Measurements from ENCODE around the gene LRRC32.
A peak's percentile ranks its signal among the peaks of the same experiment; 100 is the strongest.

Gene LRRC32

DNA sequence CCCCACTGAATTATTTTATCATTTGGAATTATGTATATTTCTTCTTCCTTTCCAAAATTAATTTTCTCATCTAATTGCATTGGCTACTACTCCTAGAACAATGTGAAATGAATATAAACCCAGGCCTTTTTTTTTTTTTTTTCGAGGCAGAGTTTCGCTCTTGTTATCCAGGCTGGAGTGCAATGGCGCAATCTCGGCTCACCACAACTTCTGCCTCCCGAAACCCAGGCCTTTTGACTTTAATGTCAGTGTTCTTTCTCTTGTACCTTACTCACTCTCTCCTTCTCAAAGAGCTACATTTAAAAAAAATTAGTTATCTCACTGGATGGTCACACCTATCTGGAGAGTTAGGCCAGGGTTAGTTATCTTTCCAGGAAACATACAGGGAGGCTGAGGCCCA is 35.3 kb upstream of the LRRC32 start:
- Mint-ChIP-seq H3K27me3 (peaks cover 13 to 38% of the 10 kb centered on the region in 2 donors), H3K36me3 (ENCODE audit: insufficient read depth) (no peaks in the 10 kb centered on the region), H3K9me3 (no peaks in the 10 kb centered on the region), H3K4me1 (ENCODE audit: low read depth in 2 of 2) (no peaks in the 10 kb centered on the region), H3K27ac (no peak overlapping the region), H3K4me3 (no peak overlapping the region)
- DNase-seq: no peak
- ATAC-seq (replicated peaks): no peak

GRCh38 chr11:76704171-76704948 is 33.8 kb upstream of the LRRC32 start:
- DNase-seq: no peak
- Mint-ChIP-seq H3K9me3 (no peaks in the 10 kb centered on the region), H3K36me3 (ENCODE audit: insufficient read depth) (no peaks in the 10 kb centered on the region), H3K27me3 (peaks cover 16 to 46% of the 10 kb centered on the region in 2 donors), H3K4me3 (no peak overlapping the region), H3K27ac (peak overlapping the region in 1 of 2 donors; percentile 4), H3K4me1 (ENCODE audit: low read depth in 2 of 2) (no peaks in the 10 kb centered on the region)
- no peak for ATAC-seq (replicated peaks)

DNA sequence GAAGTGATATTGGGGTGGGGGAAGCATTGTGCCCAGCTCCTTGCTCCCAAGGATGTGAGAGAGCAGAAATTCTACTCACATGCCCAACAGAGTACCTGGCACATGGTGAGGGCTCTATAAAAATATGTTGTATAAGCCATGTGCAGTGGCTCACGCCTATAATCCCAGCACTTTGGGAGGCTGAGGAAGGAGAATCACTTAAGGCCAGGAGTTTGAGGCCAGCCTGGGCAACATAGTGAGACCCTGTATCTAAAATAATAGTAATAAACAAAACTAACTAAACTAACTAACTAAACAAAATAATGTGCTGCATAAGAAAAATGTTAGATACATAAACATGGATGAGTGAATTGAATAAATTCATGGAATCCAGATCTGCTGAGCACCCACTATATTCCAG is 33.2 kb upstream of the LRRC32 start:
- H3K27me3 Mint-ChIP-seq: peaks cover 16 to 51% of the 10 kb centered on the region in 2 donors
- no peak for ATAC-seq (replicated peaks)
- H3K36me3 Mint-ChIP-seq (ENCODE audit: insufficient read depth): no peaks in the 10 kb centered on the region
- H3K9me3 Mint-ChIP-seq: no peaks in the 10 kb centered on the region
- DNase-seq: no peak
- H3K4me3 Mint-ChIP-seq: no peak overlapping the region
- H3K4me1 Mint-ChIP-seq (ENCODE audit: low read depth in 2 of 2): no peaks in the 10 kb centered on the region
- no peak overlapping the region for H3K27ac Mint-ChIP-seq

- H3K36me3 Mint-ChIP-seq (ENCODE audit: insufficient read depth): no peaks in the 10 kb centered on the region
- H3K4me1 Mint-ChIP-seq (ENCODE audit: low read depth in 2 of 2): peaks cover 0 to 2% of the 10 kb centered on the region in 2 donors
- peaks cover 8 to 49% of the 10 kb centered on the region in 2 donors for H3K27me3 Mint-ChIP-seq
- no peak overlapping the region for H3K4me3 Mint-ChIP-seq
- no peaks in the 10 kb centered on the region for H3K9me3 Mint-ChIP-seq
- no peak overlapping the region for H3K27ac Mint-ChIP-seq
- ATAC-seq (replicated peaks): no peak
- no peak for DNase-seq
Measured at GRCh38 chr11:76702336-76703128, 32.0 kb upstream of the LRRC32 start.

DNA sequence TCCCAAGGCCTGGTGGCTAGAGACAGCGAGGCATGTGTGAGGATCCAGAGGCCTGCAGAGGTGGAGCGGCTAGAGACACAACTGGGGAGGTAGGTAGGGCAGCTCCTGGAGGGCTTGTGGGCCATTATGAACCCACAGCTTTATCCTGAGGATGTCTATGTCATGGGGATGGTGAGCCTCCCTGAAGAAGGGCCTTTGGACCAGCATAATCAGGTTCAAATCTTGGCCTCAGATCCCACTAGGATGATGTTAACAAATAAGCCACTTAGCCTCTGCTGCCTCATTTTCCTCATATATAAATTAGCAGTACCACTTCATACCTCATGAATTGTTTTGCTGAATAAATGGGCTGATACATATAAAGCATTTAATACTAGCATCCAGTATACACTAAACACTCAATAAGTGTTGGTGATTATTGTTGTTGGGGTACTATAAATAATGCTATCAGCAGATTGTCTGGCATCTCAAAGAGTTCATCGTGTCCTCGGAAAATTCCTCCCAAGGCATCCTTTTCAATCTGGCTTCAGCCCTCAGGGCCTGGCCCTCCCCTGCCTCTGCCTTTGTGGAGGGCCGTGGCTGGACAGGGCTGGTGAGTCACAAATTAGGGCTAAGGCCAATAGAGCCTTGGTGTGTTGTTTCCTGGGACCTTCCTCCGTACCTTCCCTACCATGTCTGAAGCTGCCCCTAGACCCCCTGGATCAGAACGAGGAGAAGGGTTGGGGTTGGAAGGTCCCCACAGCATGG is 30.9 kb upstream of the LRRC32 start:
- Mint-ChIP-seq H3K4me3 (no peak overlapping the region), H3K4me1 (ENCODE audit: low read depth in 2 of 2) (peaks cover 0 to 2% of the 10 kb centered on the region in 2 donors), H3K36me3 (ENCODE audit: insufficient read depth) (no peaks in the 10 kb centered on the region), H3K27me3 (peaks cover 8 to 40% of the 10 kb centered on the region in 2 donors), H3K27ac (no peak overlapping the region), H3K9me3 (no peaks in the 10 kb centered on the region)
- ATAC-seq (replicated peaks) (no peak), DNase-seq (no peak)

DNA sequence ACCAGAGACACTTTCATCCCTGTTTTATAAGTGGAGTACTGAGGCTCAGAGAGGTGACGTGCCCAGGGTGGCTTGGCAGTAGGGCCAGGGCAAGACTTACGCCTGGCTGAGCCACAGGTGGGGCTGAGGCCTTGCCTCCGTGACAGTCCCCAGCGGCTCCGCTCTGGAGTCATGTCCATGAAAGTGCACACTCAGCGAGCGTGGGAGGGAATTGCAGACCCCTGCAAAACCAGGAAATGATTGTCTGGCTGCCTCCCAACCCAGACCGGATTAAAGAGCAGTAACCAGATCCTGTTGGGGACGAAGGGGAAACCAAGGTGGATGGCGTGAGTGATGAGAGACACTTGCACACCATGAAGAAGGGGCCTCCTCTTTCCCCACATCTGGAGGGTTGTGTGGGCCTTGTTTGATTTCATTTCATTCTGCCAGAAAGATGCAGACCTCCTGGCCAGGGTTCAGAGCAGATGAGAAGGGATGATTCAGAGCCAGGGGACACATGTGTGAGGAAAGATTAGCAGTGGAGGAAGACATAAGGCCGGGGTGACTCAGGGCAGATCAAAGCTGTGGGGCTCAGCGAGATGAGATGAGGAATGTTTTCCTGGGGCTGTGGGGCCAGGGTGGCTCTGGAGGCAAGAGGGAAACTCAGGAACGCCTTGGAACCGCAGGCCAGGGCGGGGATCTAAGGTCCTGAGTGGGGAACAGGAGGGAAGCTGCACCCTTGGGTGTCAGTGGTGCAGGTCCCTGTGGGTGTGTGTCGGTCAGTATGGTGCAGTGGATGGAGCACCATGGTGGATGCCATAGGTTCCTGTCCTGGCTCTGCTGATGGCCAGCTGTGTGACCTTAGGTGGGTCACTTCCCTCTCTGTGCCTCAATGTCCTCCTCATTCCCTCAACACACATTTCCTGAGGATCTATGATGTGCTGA is 29.9 kb upstream of the LRRC32 start:
- Mint-ChIP-seq H3K9me3 (no peaks in the 10 kb centered on the region), H3K4me1 (ENCODE audit: low read depth in 2 of 2) (peaks cover 0 to 5% of the 10 kb centered on the region in 2 donors), H3K27ac (no peak overlapping the region), H3K4me3 (no peak overlapping the region), H3K27me3 (peaks cover 14 to 47% of the 10 kb centered on the region in 2 donors), H3K36me3 (ENCODE audit: insufficient read depth) (no peaks in the 10 kb centered on the region)
- DNase-seq (no peak), ATAC-seq (replicated peaks) (no peak)

GRCh38 chr11:76699451-76700091 is 29.0 kb upstream of the LRRC32 start:
- Mint-ChIP-seq H3K27ac (no peak overlapping the region), H3K4me1 (ENCODE audit: low read depth in 2 of 2) (peaks cover 0 to 7% of the 10 kb centered on the region in 2 donors), H3K27me3 (peaks cover 18 to 50% of the 10 kb centered on the region in 2 donors), H3K4me3 (no peak overlapping the region), H3K9me3 (no peaks in the 10 kb centered on the region), H3K36me3 (ENCODE audit: insufficient read depth) (no peaks in the 10 kb centered on the region)
- no peak for DNase-seq
- ATAC-seq (replicated peaks): no peak

GRCh38 chr11:76698321-76699043 is 27.9 kb upstream of the LRRC32 start:
- peaks cover 18 to 43% of the 10 kb centered on the region in 2 donors for H3K27me3 Mint-ChIP-seq
- no peaks in the 10 kb centered on the region for H3K36me3 Mint-ChIP-seq (ENCODE audit: insufficient read depth)
- H3K27ac Mint-ChIP-seq: no peak overlapping the region
- DNase-seq (no peak), ATAC-seq (replicated peaks) (no peak)
- peaks cover 0 to 7% of the 10 kb centered on the region in 2 donors for H3K4me1 Mint-ChIP-seq (ENCODE audit: low read depth in 2 of 2)
- H3K9me3 Mint-ChIP-seq: no peaks in the 10 kb centered on the region
- H3K4me3 Mint-ChIP-seq: no peak overlapping the region

DNA sequence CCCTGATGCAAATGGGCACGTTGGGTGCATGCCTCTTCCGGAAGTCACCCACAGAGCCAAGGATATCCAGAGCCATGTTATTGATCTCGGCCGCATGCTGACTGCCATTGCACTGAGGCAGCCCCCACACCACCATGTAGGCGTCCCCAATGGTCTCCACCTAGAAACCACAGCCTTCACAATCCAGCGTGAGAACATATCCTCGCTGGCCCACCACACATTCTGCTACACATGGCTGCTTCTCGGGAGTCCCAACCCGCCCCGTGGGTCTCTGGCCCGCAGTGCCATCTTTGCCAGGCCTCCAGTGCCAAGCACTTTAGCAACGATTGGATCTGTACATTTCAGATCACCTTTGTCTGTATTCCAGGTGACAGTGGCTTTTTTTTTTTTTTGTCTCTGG is 26.2 kb upstream of the LRRC32 start:
- ATAC-seq (replicated peaks): no peak
- Mint-ChIP-seq H3K36me3 (ENCODE audit: insufficient read depth) (no peaks in the 10 kb centered on the region), H3K4me3 (no peak overlapping the region), H3K27ac (no peak overlapping the region), H3K4me1 (ENCODE audit: low read depth in 2 of 2) (peaks cover 0 to 7% of the 10 kb centered on the region in 2 donors), H3K9me3 (no peaks in the 10 kb centered on the region), H3K27me3 (peaks cover 22 to 54% of the 10 kb centered on the region in 2 donors)
- no peak for DNase-seq

GRCh38 chr11:76695771-76696170 is 25.2 kb upstream of the LRRC32 start:
- DNase-seq (no peak), ATAC-seq (replicated peaks) (no peak)
- Mint-ChIP-seq H3K27me3 (peaks cover 23 to 52% of the 10 kb centered on the region in 2 donors), H3K36me3 (ENCODE audit: insufficient read depth) (no peaks in the 10 kb centered on the region), H3K4me1 (ENCODE audit: low read depth in 2 of 2) (peaks cover 0 to 7% of the 10 kb centered on the region in 2 donors), H3K9me3 (no peaks in the 10 kb centered on the region), H3K4me3 (no peak overlapping the region), H3K27ac (no peak overlapping the region)

DNA sequence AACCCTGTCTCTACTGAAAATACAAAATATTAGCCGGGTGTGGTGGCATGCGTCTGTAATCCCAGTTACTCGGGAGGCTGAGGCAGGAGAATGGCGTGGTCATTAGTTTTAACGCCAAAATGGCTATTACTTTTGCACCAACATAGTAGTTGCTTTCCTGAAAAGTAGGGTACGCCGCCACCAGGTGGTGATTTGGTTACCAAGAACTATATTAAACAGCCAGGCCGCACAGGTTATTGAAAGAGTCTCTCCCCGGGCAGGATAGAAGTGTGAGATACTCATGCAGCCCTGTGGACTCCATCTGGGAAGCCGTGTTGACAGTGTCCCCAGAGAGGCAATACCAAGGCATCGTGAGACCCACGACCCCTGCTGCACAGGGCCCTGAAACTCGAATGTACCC is 24.6 kb upstream of the LRRC32 start:
- no peak overlapping the region for H3K27ac Mint-ChIP-seq
- ATAC-seq (replicated peaks) (no peak), DNase-seq (no peak)
- H3K36me3 Mint-ChIP-seq (ENCODE audit: insufficient read depth): no peaks in the 10 kb centered on the region
- peaks cover 17 to 47% of the 10 kb centered on the region in 2 donors for H3K27me3 Mint-ChIP-seq
- no peak overlapping the region for H3K4me3 Mint-ChIP-seq
- peaks cover 0 to 7% of the 10 kb centered on the region in 2 donors for H3K4me1 Mint-ChIP-seq (ENCODE audit: low read depth in 2 of 2)
- H3K9me3 Mint-ChIP-seq: no peaks in the 10 kb centered on the region

GRCh38 chr11:76694664-76695063 is 24.1 kb upstream of the LRRC32 start:
- Mint-ChIP-seq H3K36me3 (ENCODE audit: insufficient read depth) (no peaks in the 10 kb centered on the region), H3K27ac (no peak overlapping the region), H3K4me1 (ENCODE audit: low read depth in 2 of 2) (peaks cover 0 to 7% of the 10 kb centered on the region in 2 donors), H3K9me3 (no peaks in the 10 kb centered on the region), H3K27me3 (peaks cover 14 to 47% of the 10 kb centered on the region in 2 donors), H3K4me3 (no peak overlapping the region)
- ATAC-seq (replicated peaks) (no peak), DNase-seq (no peak)
